Sigmoid colon (tissue), 4 donors: ENCODE data around the gene MBOAT7.

Experiments used
- EP300 ChIP-seq, 4 donors: sonication (generic); formaldehyde crosslinking; IDR thresholded peaks; one replicate each; pipeline ENCODE4 v1.6.1; 2017; ENCODE audit warnings: antibody characterized with exemption in 4 of 4
- POLR2A ChIP-seq, 2 donors: fragments of 450-650 bp; IDR thresholded peaks; one replicate each; pipeline ENCODE4 v1.6.1; 2016; ENCODE audit warnings: antibody characterized with exemption in 2 of 2, mild to moderate bottlenecking in 2 of 2, moderate library complexity in 2 of 2
- POLR2AphosphoS5 ChIP-seq, 4 donors: sonication (generic); formaldehyde crosslinking; IDR thresholded peaks; one replicate each; pipeline ENCODE4 v1.6.1; 2017; ENCODE audit warnings: antibody characterized with exemption in 4 of 4
- TF ChIP-seq, protein P1 (sequence below), 4 experiments: fragments of 450-650 bp in 3 of 4; fragments of 200-600 bp in 1 of 4; IDR thresholded peaks; one replicate each; pipeline ENCODE4 v1.5.1; 2016 to 2019; ENCODE audit warnings: antibody characterized with exemption in 4 of 4, mild to moderate bottlenecking in 3 of 4, moderate library complexity in 2 of 4

GRCh38 chr19:54142166-54142780, 47.1 kb downstream of the MBOAT7 start:
- TF ChIP-seq, protein P1, sequence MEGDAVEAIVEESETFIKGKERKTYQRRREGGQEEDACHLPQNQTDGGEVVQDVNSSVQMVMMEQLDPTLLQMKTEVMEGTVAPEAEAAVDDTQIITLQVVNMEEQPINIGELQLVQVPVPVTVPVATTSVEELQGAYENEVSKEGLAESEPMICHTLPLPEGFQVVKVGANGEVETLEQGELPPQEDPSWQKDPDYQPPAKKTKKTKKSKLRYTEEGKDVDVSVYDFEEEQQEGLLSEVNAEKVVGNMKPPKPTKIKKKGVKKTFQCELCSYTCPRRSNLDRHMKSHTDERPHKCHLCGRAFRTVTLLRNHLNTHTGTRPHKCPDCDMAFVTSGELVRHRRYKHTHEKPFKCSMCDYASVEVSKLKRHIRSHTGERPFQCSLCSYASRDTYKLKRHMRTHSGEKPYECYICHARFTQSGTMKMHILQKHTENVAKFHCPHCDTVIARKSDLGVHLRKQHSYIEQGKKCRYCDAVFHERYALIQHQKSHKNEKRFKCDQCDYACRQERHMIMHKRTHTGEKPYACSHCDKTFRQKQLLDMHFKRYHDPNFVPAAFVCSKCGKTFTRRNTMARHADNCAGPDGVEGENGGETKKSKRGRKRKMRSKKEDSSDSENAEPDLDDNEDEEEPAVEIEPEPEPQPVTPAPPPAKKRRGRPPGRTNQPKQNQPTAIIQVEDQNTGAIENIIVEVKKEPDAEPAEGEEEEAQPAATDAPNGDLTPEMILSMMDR (IDR thresholded peaks at IDR 0.05): no peak
- no peak for TF ChIP-seq EP300 (IDR thresholded peaks at IDR 0.05)
- no peak for TF ChIP-seq POLR2AphosphoS5 (IDR thresholded peaks at IDR 0.05)
- no peak for TF ChIP-seq POLR2A (IDR thresholded peaks at IDR 0.05)
